ENCODE measurements around the gene SREBF2.

SREBF2 gene

DNA sequence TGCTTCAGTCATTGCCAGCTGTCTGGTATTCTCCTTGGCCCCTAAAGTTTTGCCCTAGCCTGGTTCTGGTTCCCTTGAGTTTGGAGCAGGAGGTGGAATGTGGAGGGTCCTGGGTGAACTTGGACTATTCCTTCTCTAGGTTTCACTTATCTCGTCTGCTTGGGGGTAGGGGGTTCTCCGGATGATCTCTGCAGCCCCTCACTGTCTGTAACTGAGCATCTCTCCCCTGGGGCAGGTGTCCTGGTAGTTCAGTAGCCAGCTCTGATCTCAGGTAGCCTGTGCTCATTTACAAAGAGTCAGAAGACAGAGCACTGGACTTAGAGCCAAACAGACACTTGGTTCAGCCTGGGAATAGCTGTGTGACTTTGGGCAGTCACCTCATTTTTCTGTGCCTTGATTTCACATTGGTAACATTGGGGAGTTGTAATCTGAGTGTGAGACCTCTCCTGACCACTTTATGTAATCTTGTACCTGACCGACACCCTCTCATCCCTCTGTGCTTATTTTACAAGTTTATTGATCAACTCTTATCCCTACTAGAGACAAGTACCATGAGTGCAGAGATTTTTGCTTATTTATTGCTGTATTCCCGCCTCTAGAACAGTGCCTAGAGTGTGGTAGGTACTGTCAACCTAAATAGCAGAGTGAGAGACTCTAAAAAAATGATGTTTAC is 31.6 kb upstream of the SREBF2 start:
- TF ChIP-seq, protein P1, sequence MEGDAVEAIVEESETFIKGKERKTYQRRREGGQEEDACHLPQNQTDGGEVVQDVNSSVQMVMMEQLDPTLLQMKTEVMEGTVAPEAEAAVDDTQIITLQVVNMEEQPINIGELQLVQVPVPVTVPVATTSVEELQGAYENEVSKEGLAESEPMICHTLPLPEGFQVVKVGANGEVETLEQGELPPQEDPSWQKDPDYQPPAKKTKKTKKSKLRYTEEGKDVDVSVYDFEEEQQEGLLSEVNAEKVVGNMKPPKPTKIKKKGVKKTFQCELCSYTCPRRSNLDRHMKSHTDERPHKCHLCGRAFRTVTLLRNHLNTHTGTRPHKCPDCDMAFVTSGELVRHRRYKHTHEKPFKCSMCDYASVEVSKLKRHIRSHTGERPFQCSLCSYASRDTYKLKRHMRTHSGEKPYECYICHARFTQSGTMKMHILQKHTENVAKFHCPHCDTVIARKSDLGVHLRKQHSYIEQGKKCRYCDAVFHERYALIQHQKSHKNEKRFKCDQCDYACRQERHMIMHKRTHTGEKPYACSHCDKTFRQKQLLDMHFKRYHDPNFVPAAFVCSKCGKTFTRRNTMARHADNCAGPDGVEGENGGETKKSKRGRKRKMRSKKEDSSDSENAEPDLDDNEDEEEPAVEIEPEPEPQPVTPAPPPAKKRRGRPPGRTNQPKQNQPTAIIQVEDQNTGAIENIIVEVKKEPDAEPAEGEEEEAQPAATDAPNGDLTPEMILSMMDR (IDR thresholded peaks at IDR 0.05; ENCODE audit: extremely low read depth, missing control alignments) = no peak
- DNase-seq (ENCODE audit: low spot score) = no peak

DNA sequence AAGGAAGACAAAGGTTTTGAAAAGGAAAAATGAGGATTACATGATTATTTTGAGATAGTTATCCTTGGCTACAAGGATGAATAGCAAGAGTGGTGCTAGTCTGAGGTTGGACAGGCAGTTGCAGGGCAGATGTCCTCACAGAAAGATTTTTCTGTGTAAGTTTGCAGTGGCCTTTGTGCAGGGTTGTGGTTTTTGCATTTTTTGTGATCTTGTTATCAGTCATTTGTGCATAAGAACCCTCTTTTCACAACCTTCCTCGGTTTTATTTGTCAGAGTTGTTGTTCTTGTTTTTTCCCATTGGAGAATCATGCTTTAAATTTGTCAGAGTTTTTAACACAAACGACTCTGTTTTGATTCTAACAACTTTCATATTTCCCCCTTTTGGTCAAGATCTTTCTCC is 31.0 kb upstream of the SREBF2 start:
- no peak for DNase-seq (ENCODE audit: low spot score)
- TF ChIP-seq, protein P1 (IDR thresholded peaks at IDR 0.05; ENCODE audit: extremely low read depth, missing control alignments) = no peak

DNA sequence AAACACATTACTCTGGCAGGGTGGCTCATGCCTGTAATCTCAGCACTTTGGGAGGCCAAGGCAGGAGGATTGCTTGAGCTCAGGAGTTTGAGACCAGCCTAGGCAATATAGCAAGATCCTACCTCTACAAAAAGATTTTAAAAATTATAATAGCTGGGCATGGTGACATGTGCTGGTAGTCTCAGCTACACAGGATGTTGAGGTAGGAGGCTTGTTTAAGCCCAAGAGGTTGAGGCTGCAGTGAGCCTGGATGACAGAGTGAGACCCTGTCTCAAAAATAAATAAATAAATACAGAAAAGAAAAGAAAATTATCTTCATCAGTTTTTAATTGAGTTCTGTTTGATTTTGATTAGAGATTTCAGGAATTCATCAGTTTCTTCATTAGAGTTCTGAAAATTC is 27.3 kb upstream of the SREBF2 start:
- TF ChIP-seq, protein P1 (IDR thresholded peaks at IDR 0.05; ENCODE audit: extremely low read depth, missing control alignments) = no peak
- DNase-seq (ENCODE audit: low spot score) = no peak

DNA sequence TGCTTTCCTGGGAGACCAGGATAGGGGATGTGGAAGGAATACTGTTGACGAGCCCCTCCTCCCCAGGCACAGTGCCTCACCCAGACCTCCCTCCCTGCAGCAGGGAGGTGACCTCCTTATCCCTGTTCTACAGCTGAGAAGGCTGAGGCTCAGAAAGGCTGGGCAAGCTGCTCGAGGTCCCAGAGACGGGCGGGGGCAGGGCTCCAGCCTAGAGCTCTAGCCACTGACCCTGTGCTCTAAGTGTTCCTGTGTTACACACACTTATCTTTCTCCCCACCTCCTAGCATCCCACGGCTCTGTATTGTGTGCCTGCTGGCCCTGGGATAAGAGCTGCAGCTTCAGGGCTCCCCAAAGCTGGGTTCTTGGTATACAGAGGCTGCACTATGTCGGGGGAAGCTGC is 24.5 kb upstream of the SREBF2 start:
- TF ChIP-seq, protein P1 (IDR thresholded peaks at IDR 0.05; ENCODE audit: extremely low read depth, missing control alignments) = no peak
- DNase-seq (ENCODE audit: low spot score) = no peak

DNA sequence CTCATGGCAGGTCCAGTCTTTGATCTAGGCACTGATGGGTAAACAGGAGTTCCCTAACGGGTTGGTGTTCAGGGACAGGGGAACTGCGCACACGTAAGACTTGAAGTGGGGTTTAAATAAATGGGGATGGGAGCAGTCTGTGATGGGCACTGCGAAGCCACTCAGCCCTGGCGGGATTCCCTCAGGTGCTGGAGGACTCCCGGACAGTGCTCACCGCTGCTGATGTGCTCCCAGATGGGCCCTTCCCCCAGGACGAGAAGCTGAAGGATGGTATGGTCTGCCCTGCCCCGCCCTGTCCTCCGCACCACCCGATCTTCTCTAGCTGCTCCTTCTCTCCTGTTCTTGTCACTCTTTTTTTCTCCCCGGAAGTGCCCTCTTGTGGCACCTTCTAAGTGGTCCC is 22.9 kb upstream of the SREBF2 start:
- DNase-seq (ENCODE audit: low spot score) = no peak
- TF ChIP-seq, protein P1 (IDR thresholded peaks at IDR 0.05; ENCODE audit: extremely low read depth, missing control alignments) = no peak

DNA sequence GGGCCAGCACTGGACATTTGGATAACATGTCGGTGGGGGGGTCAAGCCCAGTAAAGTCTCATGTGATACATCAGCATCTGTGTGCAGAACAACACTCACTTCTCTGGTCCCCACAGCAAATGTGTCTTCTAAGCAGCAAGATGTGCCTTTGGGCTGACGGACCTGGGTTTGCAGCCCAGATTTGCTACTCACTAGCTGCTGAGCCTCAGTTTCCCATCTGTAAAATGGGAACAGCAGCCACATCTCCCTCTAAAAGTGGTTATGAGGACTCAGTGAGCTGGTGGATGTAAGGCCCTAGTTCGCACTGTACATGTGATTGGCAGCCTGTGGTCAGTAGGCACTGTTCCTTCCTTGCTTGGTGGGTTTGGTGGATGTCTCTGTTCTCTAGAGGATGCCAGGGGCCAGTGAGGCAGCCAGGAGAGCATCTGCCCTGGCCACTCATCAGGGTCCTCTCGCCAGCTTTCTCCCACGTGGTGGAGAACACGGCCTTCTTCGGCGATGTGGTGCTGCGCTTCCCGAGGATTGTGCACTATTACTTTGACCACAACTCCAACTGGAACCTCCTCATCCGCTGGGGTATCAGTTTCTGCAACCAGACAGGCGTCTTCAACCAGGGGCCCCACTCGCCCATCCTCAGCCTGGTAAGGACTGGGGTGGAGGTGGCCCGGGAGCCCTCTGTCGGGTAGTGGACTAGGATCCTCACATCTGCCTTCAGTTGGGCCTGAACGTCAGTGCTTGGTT is 19.9 kb upstream of the SREBF2 start:
- TF ChIP-seq, protein P1 (IDR thresholded peaks at IDR 0.05; ENCODE audit: extremely low read depth, missing control alignments) = no peak
- no peak for DNase-seq (ENCODE audit: low spot score)

DNA sequence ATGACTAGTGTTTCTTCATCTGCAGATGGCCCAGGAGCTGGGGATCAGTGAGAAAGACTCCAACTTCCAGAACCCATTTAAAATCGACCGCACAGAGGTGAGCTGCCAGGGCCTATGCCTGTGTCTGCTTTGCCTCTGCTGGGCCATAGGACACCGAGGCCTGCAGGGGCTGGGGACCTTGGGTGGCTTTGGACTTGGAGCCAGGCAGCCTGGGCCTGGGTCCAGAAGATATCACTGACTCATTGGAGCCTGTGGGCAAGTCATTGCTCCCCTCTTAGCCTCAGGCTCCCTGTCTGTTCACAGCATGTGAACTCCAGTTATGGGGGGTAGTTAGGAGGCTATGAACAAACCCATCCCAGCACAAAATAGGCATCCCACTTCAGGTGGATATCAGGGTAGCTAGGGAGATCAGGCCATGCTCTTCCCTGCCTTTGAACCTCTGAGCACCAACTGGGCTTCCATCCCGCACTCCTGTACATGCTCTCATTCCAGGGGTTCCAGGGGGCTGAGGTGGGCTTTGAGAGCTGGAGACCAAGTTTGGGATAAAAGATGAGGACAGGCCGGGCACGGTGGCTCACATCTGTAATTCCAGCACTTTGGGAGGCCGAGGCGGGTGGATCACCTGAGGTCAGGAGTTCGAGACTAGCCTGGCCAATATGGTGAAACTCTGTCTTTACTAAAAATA is 19.0 kb upstream of the SREBF2 start:
- DNase-seq (ENCODE audit: low spot score) = no peak
- TF ChIP-seq, protein P1 (IDR thresholded peaks at IDR 0.05; ENCODE audit: extremely low read depth, missing control alignments) = no peak
